GM21786 (cell line): Measurements from ENCODE around the gene C1orf210.

Experiments
- ATAC-seq: cut with Tn5 transposase; IDR thresholded peaks from one replicate; pipeline ENCODE4 v1.9.1; 2021; ENCODE audit not compliant: unreplicated experiment

Gene C1orf210

GRCh38 chr1:43296207-43296606 lies 10.8 kb upstream of the C1orf210 start:
- no peak for ATAC-seq

- no peak for ATAC-seq
Measured at GRCh38 chr1:43294761-43295160, 9.4 kb upstream of the C1orf210 start.

GRCh38 chr1:43293896-43294760 lies 8.7 kb upstream of the C1orf210 start:
- no peak for ATAC-seq

- no peak for ATAC-seq
Measured at GRCh38 chr1:43293176-43293575, 7.8 kb upstream of the C1orf210 start.

- ATAC-seq, result no peak
Measured at GRCh38 chr1:43292679-43293078, 7.3 kb upstream of the C1orf210 start.

- ATAC-seq, result no peak
Measured at GRCh38 chr1:43292216-43292615, 6.8 kb upstream of the C1orf210 start.

- no peak for ATAC-seq
Measured at GRCh38 chr1:43288785-43289706, 3.7 kb upstream of the C1orf210 start.

- ATAC-seq, result no peak
Measured at GRCh38 chr1:43288058-43288784, 2.8 kb upstream of the C1orf210 start.

GRCh38 chr1:43286533-43286932 lies 1.2 kb upstream of the C1orf210 start:
- ATAC-seq, result no peak

- no peak for ATAC-seq
Measured at GRCh38 chr1:43286115-43286514, 734 bp upstream of the C1orf210 start.

- no peak for ATAC-seq
Measured at GRCh38 chr1:43284546-43285110, 753 bp downstream of the C1orf210 start.

- ATAC-seq, result no peak
Measured at GRCh38 chr1:43284065-43284464, 1.3 kb downstream of the C1orf210 start.

- ATAC-seq, result no peak
Measured at GRCh38 chr1:43282220-43283195, 2.9 kb downstream of the C1orf210 start.

GRCh38 chr1:43280692-43281091 lies 4.7 kb downstream of the C1orf210 start:
- ATAC-seq, result no peak

GRCh38 chr1:43279666-43280065 lies 5.7 kb downstream of the C1orf210 start:
- no peak for ATAC-seq

GRCh38 chr1:43279161-43279560 lies 6.2 kb downstream of the C1orf210 start:
- ATAC-seq, result no peak

- ATAC-seq, result no peak
Measured at GRCh38 chr1:43277116-43277876, 8.1 kb downstream of the C1orf210 start.

GRCh38 chr1:43276673-43277072 lies 8.7 kb downstream of the C1orf210 start:
- ATAC-seq, result no peak
